Measurements from ENCODE around the gene RAB31. TPM values are rescaled to one million over a fixed set of nuclear protein-coding genes. Genes with fewer than 3 reads are reported as not detected.

RAB31 gene
- total RNA-seq, 4 donors from 2014 or later: 51.1 to 79.3 (median 67.9) TPM

DNA sequence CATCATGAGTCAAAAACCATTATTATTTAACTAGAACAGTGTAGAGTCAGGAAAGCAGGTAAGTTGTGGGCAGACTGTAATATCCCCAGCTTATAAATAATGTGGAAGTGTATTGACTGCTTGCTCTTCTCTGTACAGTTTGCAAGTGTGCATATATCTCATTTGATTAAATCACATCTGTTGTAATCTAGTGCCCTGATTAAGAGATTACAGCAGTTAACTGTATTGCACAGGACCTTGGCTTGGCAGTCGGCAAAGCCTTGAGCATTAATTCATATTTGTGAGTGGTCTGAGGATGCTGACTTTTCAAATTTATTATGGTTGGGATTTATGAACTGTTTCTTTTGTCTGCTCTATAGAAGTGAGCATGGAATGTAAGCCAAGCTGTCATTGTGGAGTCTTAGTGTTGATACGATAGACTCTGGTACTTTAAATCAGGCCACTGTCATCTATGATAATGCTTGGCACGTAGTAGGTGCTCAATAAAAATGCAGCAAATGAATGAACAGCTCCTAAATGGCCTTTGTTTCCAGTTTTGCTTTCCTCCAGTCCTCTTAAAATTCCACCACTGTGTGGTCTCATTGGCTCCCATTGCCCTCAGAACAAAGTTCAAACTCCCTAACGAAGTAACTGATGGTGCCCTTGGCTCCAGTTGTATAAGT lies 48.3 kb downstream of the RAB31 start:
- no peak for DNase-seq (ENCODE audit: low spot score)
- TF ChIP-seq, protein P1, sequence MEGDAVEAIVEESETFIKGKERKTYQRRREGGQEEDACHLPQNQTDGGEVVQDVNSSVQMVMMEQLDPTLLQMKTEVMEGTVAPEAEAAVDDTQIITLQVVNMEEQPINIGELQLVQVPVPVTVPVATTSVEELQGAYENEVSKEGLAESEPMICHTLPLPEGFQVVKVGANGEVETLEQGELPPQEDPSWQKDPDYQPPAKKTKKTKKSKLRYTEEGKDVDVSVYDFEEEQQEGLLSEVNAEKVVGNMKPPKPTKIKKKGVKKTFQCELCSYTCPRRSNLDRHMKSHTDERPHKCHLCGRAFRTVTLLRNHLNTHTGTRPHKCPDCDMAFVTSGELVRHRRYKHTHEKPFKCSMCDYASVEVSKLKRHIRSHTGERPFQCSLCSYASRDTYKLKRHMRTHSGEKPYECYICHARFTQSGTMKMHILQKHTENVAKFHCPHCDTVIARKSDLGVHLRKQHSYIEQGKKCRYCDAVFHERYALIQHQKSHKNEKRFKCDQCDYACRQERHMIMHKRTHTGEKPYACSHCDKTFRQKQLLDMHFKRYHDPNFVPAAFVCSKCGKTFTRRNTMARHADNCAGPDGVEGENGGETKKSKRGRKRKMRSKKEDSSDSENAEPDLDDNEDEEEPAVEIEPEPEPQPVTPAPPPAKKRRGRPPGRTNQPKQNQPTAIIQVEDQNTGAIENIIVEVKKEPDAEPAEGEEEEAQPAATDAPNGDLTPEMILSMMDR (IDR thresholded peaks at IDR 0.05): no peak
- no peak for ATAC-seq (ENCODE audit: low FRiP score)

DNA sequence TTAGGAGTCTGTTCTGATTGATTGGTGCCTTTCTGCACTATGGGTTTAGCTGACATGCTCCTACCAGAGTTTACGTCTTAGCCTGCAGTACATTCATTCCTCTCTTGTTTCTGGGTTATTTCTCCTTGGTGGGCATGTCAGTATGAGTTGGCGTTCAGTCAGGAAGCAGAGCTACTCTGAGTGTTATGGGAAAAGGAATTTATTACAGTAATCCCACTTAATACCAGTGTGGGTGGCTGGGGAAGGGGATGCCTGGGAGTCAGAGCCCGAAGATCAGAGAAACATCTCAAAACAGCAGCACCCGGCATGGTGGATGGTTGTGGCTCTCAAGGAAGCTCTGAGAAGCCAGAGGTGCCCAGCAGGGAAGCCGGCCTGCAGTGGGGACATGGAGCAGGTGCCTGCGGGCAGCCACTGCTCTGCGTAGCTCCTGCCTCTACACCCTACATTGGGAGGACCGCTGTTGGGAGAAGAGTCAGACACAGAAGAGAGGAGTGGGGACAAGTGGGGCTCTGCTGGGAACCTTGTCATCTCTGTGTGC lies 48.9 kb downstream of the RAB31 start:
- TF ChIP-seq, protein P1 (IDR thresholded peaks at IDR 0.05): no peak
- ATAC-seq (ENCODE audit: low FRiP score) (no peak), DNase-seq (ENCODE audit: low spot score) (no peak)

DNA sequence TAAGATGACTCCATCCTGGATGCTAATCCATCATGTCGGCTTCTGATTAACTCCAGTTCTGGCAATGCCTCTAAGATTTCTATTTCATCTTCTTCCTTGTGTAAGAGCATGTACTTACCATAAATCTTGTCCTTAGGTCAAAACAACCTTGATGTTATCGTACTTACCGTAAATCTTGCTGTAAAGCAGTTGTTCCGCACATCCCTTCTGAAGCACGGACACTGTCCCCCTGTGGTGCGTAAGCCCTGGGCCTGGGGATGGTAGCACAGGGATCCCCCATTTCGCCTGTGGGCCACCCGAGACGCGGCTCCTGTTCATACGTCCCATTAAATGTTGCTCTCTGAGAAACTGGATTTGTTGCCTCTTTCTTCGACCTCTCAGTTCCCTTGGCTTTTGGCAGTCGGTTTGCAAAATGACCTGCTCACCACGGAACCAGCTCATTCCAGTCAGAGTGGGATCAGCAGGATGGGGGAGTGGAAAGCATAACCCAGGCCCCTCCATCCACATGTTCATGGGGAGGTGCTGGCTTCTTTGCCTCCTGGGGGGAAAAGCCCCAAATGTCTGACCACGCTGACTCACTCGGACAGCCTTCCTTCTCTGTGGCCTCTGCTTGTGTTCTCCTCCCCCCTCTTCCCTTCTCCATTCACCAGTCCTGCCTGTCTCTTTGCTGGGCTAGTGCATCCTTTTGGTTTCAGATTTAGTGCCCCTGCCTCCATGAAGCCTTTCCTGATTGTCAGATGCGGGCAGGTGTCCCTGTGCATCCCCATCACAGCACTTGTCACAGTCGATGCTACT lies 49.9 kb downstream of the RAB31 start:
- DNase-seq (ENCODE audit: low spot score): no peak

DNA sequence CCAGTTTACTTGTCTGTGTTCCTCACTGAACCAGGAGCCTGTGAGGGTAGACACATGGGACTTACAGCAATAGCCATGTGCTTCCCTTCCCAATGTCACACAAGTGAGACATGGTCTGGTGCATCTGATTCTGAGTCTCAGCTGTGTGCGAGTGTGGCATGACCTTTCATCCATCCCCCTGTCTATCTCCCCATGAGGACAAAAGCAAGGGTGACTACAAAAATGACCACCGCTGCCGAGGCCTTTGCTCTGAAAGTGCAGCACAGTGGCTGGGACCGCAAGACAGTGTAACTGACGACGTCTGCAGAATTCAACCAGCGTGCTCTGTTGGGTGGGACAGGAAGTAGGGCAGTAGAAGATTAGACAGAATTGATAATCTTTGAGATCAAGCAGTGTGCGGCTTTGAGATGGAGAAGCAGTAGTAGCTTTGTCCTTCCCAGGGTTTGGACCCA lies 50.5 kb downstream of the RAB31 start:
- no peak for ATAC-seq (ENCODE audit: low FRiP score)
- no peak for DNase-seq (ENCODE audit: low spot score)
- TF ChIP-seq, protein P1 (IDR thresholded peaks at IDR 0.05): no peak

More for the DNA sequence above, 49.9 kb downstream of the RAB31 start:
- peak; percentile 37 for ATAC-seq (ENCODE audit: low FRiP score)
- TF ChIP-seq, protein P1 (IDR thresholded peaks at IDR 0.05): no peak

DNA sequence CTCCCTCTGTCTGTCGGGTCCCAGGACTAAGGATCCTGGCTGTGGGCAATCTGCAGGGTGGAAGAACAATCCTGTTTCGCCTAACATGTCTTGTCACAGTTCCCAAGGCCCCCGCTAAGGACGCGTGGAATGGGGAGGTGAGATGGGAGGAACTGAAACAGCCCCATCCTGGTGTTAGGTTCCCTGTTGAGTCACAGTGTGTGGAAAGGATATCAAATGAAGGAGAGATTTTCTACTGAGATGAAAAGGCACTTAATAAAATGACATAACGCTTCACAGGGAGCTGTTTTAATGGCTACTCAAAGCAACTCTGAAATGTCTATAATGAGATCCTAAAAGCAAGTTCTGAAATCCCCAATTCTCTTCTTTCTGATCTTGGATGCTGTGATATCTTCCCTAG lies 52.5 kb downstream of the RAB31 start:
- DNase-seq (ENCODE audit: low spot score) (no peak), ATAC-seq (ENCODE audit: low FRiP score) (no peak)
- TF ChIP-seq, protein P1 (IDR thresholded peaks at IDR 0.05): no peak

DNA sequence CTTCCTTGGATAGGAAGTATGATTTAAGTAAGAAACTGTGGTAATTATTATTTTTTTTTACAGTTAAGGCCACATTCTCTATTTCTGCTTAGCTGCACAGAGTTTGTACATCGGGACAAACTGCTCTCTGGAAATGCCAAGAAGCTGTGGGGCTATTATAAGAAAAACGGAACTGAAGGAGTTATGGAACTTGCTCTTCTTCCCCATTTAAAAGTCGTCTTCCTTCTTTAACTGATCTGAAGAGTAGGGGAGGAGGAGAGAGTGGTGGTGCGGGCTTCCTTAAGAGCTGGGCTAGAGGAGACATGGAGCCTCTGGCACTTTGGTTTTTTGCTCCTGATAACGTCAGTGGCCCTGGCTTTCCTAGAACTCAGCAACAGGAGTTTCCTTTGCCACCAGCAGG lies 54.4 kb downstream of the RAB31 start:
- DNase-seq (ENCODE audit: low spot score): no peak
- TF ChIP-seq, protein P1 (IDR thresholded peaks at IDR 0.05): no peak
- ATAC-seq (ENCODE audit: low FRiP score): no peak

Measured in omental fat pad (tissue), 4 donors.